GM10266 (cell line): ENCODE results near the gene ETNK1.

Experiments used
- DNase-seq: peaks from one replicate; pipeline ENCODE4 v3.0.0; 2012; ENCODE audit errors: extremely low spot score
- TF ChIP-seq, protein P1 (sequence below): IDR thresholded peaks from 2 replicates; pipeline ENCODE4 v1.5.1; 2012; ENCODE audit warnings: mild to moderate bottlenecking, low read depth; ENCODE audit not compliant: control insufficient read depth, insufficient read depth; ENCODE audit errors: missing control alignments

The ETNK1 gene

DNA sequence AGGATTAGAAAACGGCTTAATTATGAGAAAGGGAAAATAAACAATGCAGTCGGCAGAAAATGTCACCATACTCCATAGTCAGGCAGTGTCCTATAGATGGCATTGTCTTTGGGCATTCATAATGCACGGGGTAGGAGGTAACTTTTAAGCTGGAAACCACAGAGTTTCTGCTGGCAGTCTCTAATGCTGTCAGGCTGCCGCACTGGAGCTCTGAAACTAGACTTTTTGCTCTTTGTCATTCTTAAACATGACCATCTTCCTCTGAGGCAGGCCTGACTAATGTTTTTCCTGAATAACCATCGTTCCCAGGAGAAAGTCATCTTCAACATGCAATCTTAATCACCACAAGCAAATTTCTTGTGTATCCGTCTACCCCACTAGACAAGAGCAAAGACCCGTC is 108.8 kb downstream of the ETNK1 start:
- TF ChIP-seq, protein P1, sequence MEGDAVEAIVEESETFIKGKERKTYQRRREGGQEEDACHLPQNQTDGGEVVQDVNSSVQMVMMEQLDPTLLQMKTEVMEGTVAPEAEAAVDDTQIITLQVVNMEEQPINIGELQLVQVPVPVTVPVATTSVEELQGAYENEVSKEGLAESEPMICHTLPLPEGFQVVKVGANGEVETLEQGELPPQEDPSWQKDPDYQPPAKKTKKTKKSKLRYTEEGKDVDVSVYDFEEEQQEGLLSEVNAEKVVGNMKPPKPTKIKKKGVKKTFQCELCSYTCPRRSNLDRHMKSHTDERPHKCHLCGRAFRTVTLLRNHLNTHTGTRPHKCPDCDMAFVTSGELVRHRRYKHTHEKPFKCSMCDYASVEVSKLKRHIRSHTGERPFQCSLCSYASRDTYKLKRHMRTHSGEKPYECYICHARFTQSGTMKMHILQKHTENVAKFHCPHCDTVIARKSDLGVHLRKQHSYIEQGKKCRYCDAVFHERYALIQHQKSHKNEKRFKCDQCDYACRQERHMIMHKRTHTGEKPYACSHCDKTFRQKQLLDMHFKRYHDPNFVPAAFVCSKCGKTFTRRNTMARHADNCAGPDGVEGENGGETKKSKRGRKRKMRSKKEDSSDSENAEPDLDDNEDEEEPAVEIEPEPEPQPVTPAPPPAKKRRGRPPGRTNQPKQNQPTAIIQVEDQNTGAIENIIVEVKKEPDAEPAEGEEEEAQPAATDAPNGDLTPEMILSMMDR, result no peak
- no peak for DNase-seq

DNA sequence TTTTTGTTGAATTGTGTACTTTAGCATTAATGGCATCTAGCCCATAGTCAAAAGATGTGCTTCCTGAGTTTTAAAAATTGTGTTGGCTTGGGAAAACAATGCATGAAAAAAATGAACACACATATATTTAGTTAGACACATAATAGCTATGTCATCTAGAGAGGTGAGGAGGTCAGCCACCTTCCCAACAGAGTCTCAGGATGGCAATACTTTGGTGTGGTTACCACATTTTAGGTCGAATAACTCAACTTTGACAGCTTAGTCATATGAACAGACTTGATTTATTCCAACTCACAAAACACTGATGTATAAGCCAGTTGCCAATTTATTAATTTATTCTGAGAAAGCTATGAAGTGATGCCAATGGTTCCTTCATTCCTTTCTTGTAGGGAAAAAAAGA is 114.0 kb downstream of the ETNK1 start:
- TF ChIP-seq, protein P1, result no peak
- no peak for DNase-seq
